NOMO-1 treated with DMSO at 0.1 percent for 48 hours (cell line): ENCODE results near the gene FNDC10.
"Not testable (repeated sequence)": the region's sequence is repeated elsewhere in the genome, so short reads cannot be mapped to it uniquely, and the experiment has no call there.

ENCODE experiments used
- DNase-seq: peaks from one replicate; lab custom pipeline; 2025; ENCODE audit not compliant: unreplicated experiment; lab: John Stamatoyannopoulos, UW

Gene FNDC10

GRCh38 chr1:1599030-1599934 lies 653 bp downstream of the FNDC10 start:
- DNase-seq: peak; percentile 49

GRCh38 chr1:1598720-1599029 lies 1.3 kb downstream of the FNDC10 start:
- no peak for DNase-seq

GRCh38 chr1:1598051-1598719 lies 1.8 kb downstream of the FNDC10 start:
- DNase-seq: no peak

GRCh38 chr1:1597275-1597930 lies 2.5 kb downstream of the FNDC10 start:
- DNase-seq: peak; percentile 32

GRCh38 chr1:1596493-1597274 lies 3.3 kb downstream of the FNDC10 start:
- DNase-seq: no peak

GRCh38 chr1:1595341-1595740 lies 4.6 kb downstream of the FNDC10 start:
- not testable (repeated sequence) for DNase-seq

- DNase-seq: no peak
These were observed 5.2 kb downstream of the FNDC10 start for GRCh38 chr1:1594602-1595260.

- DNase-seq: no peak
These were observed 5.9 kb downstream of the FNDC10 start for GRCh38 chr1:1593834-1594601.

- DNase-seq: no peak
These were observed 8.5 kb downstream of the FNDC10 start for GRCh38 chr1:1591452-1591851.

GRCh38 chr1:1583347-1584010 lies 16.5 kb downstream of the FNDC10 start:
- no peak for DNase-seq

GRCh38 chr1:1582585-1583346 lies 17.2 kb downstream of the FNDC10 start:
- no peak for DNase-seq

GRCh38 chr1:1578371-1578940 lies 21.5 kb downstream of the FNDC10 start:
- DNase-seq: no peak

GRCh38 chr1:1577367-1578011 lies 22.4 kb downstream of the FNDC10 start:
- no peak for DNase-seq

GRCh38 chr1:1574721-1575537 lies 25.0 kb downstream of the FNDC10 start, which contains the start of gene SSU72:
Gene SSU72 (minus strand): TSS chr1:1574863. CDS start chr1:1574557, 306 bp downstream.
- peak; percentile 84 for DNase-seq

- peak; percentile 73 for DNase-seq
These were observed 25.9 kb downstream of the FNDC10 start for GRCh38 chr1:1573843-1574720.

GRCh38 chr1:1569341-1569740 lies 30.6 kb downstream of the FNDC10 start:
- no peak for DNase-seq
